HEK293 (cell line): Measurements from ENCODE around the gene CDK9.
"Not testable (repeated sequence)": the region's sequence is repeated elsewhere in the genome, so short reads cannot be mapped to it uniquely, and the experiment has no call there.

Source experiments
- CTCF ChIA-PET: fragments of 350-600 bp; formaldehyde crosslinking; extraction: SDS; loops from one replicate; lab custom pipeline; 2021; ENCODE audit warnings: antibody characterized with exemption; lab: Yijun Ruan, JAX
- POLR2A ChIA-PET: fragments of 300-600 bp; formaldehyde crosslinking; extraction: SDS; loops from one replicate; lab custom pipeline; 2020; ENCODE audit warnings: antibody characterized with exemption, inconsistent platforms; lab: Yijun Ruan, JAX
- H3K27ac ChIP-seq: fragments of 200-500 bp; sonication (Bioruptor generic); 2 replicates; pipeline ENCODE4 v1.5.1; 2014; ENCODE audit warnings: low read depth, low read length, control low read depth, inconsistent platforms; ENCODE audit errors: extremely low read depth
- H3K36me3 ChIP-seq, 2 experiments: fragments of 200-500 bp in 1 of 2; sonication (Bioruptor generic) in 1 of 2; 1 replicate in 1 of 2; 2 replicates in 1 of 2; pipeline ENCODE4 v1.5.1; 2014 to 2017; ENCODE audit warnings: inconsistent platforms in 2 of 2, low read length in 2 of 2; ENCODE audit not compliant: control insufficient read depth in 2 of 2, insufficient read depth in 1 of 2
- H3K4me1 ChIP-seq: fragments of 200-500 bp; sonication (Bioruptor generic); 2 replicates; pipeline ENCODE4 v1.5.1; 2014; ENCODE audit warnings: mild to moderate bottlenecking, low read length, inconsistent platforms; ENCODE audit not compliant: control insufficient read depth, insufficient read depth
- H3K4me3 ChIP-seq: 2 replicates; pipeline ENCODE4 v1.5.1; 2011; ENCODE audit warnings: low read depth, mild to moderate bottlenecking, control low read depth, low read length, moderate library complexity
- H3K9me3 ChIP-seq: fragments of 200-500 bp; sonication (Bioruptor generic); 2 replicates; pipeline ENCODE4 v1.5.1; 2014; ENCODE audit warnings: low read depth, low read length, inconsistent platforms; ENCODE audit not compliant: control insufficient read depth, insufficient read depth
- BCL11B ChIP-seq: fragments of 450-650 bp; formaldehyde crosslinking; IDR thresholded peaks from 2 replicates; pipeline ENCODE4 v1.5.1; 2016; ENCODE audit warnings: low read depth, missing biosample characterization, missing genetic modification characterization
- IKZF3 ChIP-seq: fragments of 450-650 bp; IDR thresholded peaks from 2 replicates; pipeline ENCODE4 v1.5.0; 2018; ENCODE audit warnings: missing biosample characterization, mild to moderate bottlenecking, missing genetic modification characterization, moderate library complexity
- SP7 ChIP-seq: fragments of 450-650 bp; formaldehyde crosslinking; IDR thresholded peaks from 2 replicates; pipeline ENCODE4 v1.5.1; 2016; ENCODE audit warnings: missing biosample characterization, missing genetic modification characterization
- TCF7L2 ChIP-seq: IDR thresholded peaks from 2 replicates; pipeline ENCODE4 v1.6.1; 2011; ENCODE audit warnings: low read depth, mild to moderate bottlenecking, inconsistent platforms, low read length, moderate library complexity, borderline replicate concordance
- YY1 ChIP-seq: fragments of 450-650 bp; formaldehyde crosslinking; IDR thresholded peaks from 2 replicates; pipeline ENCODE4 v1.5.1; 2018; ENCODE audit warnings: missing biosample characterization, missing genetic modification characterization
- ZNF302 ChIP-seq: fragments of 450-650 bp; formaldehyde crosslinking; IDR thresholded peaks from 2 replicates; pipeline ENCODE4 v1.5.1; 2016; ENCODE audit warnings: missing biosample characterization, missing genetic modification characterization, low read depth
- ZNF341 ChIP-seq: fragments of 450-650 bp; formaldehyde crosslinking; IDR thresholded peaks from 2 replicates; pipeline ENCODE4; 2016; ENCODE audit warnings: low read depth, missing biosample characterization, missing genetic modification characterization
- ZNF350 ChIP-seq: fragments of 450-650 bp; formaldehyde crosslinking; IDR thresholded peaks from 2 replicates; pipeline ENCODE4 v1.5.0; 2017; ENCODE audit warnings: missing biosample characterization, mild to moderate bottlenecking, missing genetic modification characterization
- ZNF37A ChIP-seq: fragments of 450-650 bp; IDR thresholded peaks from 2 replicates; pipeline ENCODE4 v1.5.1; 2018; ENCODE audit warnings: missing biosample characterization, missing genetic modification characterization
- ZNF501 ChIP-seq: fragments of 450-650 bp; formaldehyde crosslinking; IDR thresholded peaks from 2 replicates; pipeline ENCODE4 v1.5.1; 2016; ENCODE audit warnings: missing biosample characterization, missing genetic modification characterization
- ZNF585B ChIP-seq: fragments of 450-650 bp; formaldehyde crosslinking; IDR thresholded peaks from 2 replicates; pipeline ENCODE4 v1.5.1; 2016; ENCODE audit warnings: missing biosample characterization, missing genetic modification characterization
- ZNF660 ChIP-seq: fragments of 450-650 bp; IDR thresholded peaks from 2 replicates; pipeline ENCODE4 v1.5.1; 2018; ENCODE audit warnings: missing biosample characterization, mild to moderate bottlenecking, missing genetic modification characterization
- ZNF677 ChIP-seq: fragments of 450-650 bp; IDR thresholded peaks from 2 replicates; pipeline ENCODE4 v1.5.0; 2018; ENCODE audit warnings: missing biosample characterization, mild to moderate bottlenecking, missing genetic modification characterization, moderate library complexity
- ZNF768 ChIP-seq: fragments of 450-650 bp; formaldehyde crosslinking; IDR thresholded peaks from 2 replicates; pipeline ENCODE4 v1.5.1; 2018; ENCODE audit warnings: missing biosample characterization, mild to moderate bottlenecking, missing genetic modification characterization
- TF ChIP-seq, protein P1 (sequence below): IDR thresholded peaks from 2 replicates; pipeline ENCODE4 v1.6.1; 2011; ENCODE audit warnings: mild to moderate bottlenecking, low read depth, low read length, borderline replicate concordance
- TF ChIP-seq, protein P2 (sequence below): fragments of 450-650 bp; formaldehyde crosslinking; IDR thresholded peaks from 2 replicates; pipeline ENCODE4 v1.5.1; 2016; ENCODE audit warnings: missing biosample characterization, missing genetic modification characterization
- TF ChIP-seq, protein P3 (sequence below): fragments of 450-650 bp; formaldehyde crosslinking; IDR thresholded peaks from 2 replicates; pipeline ENCODE4 v1.5.1; 2016; ENCODE audit warnings: missing biosample characterization, missing genetic modification characterization
- TF ChIP-seq, protein P4 (sequence below): fragments of 450-650 bp; formaldehyde crosslinking; IDR thresholded peaks from 2 replicates; pipeline ENCODE4 v1.5.1; 2016; ENCODE audit warnings: missing biosample characterization, missing genetic modification characterization

Gene CDK9

DNA sequence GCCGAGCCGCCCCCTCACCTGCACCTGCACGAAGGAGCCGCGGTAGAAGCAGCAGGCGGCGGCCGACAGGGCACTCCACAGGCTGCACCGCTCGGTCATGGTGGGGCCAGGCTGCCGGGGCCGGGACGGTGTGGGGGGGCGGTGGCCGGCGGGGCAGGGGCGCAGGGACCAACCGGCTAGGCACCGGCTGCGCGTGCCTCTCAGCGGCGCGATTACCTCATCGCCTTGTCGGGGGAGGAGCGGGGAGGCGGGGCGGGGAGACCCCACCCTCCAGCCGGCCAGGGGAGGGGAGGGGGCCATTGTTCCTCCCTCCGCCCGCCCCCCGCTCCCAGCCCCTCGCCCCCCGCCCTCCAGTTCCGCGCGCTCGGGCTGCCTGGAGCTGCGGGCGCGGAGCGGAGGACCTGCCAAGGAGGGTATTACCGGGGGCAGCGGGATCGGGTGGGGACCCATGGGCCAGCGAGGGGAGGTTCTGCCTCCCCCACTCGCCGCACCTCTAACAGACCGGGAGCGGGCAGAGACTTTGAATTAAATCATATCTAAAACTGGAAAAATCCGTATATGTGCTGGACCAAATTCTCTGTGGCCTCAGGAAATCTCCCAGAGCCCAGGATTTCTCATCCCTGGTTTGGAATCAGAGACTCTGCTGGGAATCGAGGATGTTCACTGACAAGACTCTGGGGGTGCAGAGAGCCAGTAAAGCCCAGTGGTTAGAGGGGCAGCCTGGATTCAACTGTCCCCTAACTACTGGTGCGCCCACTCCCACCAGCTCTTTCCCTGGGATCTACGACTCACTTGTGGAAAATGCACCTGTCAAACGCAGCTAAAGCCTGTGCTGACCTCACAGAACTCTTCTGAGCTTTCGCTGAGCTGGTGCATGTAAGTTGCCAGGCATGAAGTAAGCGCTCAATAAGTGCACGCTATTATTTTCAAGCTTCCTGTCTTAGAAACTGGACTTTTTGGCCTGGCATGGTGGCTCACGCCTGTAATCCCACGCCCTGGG lies 30.5 kb upstream of the CDK9 start (continued):
- TF ChIP-seq, protein P1, sequence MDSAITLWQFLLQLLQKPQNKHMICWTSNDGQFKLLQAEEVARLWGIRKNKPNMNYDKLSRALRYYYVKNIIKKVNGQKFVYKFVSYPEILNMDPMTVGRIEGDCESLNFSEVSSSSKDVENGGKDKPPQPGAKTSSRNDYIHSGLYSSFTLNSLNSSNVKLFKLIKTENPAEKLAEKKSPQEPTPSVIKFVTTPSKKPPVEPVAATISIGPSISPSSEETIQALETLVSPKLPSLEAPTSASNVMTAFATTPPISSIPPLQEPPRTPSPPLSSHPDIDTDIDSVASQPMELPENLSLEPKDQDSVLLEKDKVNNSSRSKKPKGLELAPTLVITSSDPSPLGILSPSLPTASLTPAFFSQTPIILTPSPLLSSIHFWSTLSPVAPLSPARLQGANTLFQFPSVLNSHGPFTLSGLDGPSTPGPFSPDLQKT: no peak
- TF ChIP-seq ZNF350 (no peak), ZNF501 (tag by site-specific recombination) (no peak), BCL11B (tag by site-specific recombination) (no peak), IKZF3 (tag by site-specific recombination) (peak; percentile 70), ZNF660 (tag by site-specific recombination) (no peak), ZNF37A (no peak), ZNF677 (tag by site-specific recombination) (no peak), ZNF341 (tag by site-specific recombination) (no peak)
- TF ChIP-seq, protein P2, sequence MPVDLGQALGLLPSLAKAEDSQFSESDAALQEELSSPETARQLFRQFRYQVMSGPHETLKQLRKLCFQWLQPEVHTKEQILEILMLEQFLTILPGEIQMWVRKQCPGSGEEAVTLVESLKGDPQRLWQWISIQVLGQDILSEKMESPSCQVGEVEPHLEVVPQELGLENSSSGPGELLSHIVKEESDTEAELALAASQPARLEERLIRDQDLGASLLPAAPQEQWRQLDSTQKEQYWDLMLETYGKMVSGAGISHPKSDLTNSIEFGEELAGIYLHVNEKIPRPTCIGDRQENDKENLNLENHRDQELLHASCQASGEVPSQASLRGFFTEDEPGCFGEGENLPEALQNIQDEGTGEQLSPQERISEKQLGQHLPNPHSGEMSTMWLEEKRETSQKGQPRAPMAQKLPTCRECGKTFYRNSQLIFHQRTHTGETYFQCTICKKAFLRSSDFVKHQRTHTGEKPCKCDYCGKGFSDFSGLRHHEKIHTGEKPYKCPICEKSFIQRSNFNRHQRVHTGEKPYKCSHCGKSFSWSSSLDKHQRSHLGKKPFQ (tag by site-specific recombination): no peak

DNA sequence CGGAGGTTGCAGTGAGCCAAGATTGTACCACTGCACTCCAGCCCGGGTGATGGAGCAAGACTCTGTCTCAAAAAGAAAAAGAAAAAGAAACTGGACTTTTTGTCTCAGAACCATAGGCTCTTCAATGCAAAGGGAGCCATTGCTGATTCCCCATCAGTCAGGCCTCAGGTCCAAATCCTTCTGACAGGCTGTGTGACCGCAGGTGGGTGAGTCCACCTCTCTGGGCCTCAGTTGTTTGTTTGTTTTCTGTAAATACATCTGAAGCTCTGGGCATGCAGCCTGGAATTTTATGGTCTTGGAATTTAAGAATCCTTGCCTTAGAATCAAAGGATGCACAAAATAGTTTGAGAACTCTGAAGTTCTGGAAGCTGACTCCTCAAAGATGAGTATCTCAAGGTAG lies 29.6 kb upstream of the CDK9 start:
- ChIA-PET CTCF (interaction anchor here (1.2 to 1.6 kb wide), 4 partner anchors 9 to 165 kb away, joined by 3 to 4 read pairs (median 4); partner anchors contain the start of gene CDK9), POLR2A (interaction anchor here (0.6 to 1.2 kb wide), 2 partner anchors 15 to 158 kb away, joined by 5 to 6 read pairs; no protein-coding TSS in a partner anchor)
- no peak for TF ChIP-seq YY1 (tag by site-specific recombination)
- TF ChIP-seq, protein P3, sequence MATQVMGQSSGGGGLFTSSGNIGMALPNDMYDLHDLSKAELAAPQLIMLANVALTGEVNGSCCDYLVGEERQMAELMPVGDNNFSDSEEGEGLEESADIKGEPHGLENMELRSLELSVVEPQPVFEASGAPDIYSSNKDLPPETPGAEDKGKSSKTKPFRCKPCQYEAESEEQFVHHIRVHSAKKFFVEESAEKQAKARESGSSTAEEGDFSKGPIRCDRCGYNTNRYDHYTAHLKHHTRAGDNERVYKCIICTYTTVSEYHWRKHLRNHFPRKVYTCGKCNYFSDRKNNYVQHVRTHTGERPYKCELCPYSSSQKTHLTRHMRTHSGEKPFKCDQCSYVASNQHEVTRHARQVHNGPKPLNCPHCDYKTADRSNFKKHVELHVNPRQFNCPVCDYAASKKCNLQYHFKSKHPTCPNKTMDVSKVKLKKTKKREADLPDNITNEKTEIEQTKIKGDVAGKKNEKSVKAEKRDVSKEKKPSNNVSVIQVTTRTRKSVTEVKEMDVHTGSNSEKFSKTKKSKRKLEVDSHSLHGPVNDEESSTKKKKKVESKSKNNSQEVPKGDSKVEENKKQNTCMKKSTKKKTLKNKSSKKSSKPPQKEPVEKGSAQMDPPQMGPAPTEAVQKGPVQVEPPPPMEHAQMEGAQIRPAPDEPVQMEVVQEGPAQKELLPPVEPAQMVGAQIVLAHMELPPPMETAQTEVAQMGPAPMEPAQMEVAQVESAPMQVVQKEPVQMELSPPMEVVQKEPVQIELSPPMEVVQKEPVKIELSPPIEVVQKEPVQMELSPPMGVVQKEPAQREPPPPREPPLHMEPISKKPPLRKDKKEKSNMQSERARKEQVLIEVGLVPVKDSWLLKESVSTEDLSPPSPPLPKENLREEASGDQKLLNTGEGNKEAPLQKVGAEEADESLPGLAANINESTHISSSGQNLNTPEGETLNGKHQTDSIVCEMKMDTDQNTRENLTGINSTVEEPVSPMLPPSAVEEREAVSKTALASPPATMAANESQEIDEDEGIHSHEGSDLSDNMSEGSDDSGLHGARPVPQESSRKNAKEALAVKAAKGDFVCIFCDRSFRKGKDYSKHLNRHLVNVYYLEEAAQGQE (tag by site-specific recombination): no peak
- TF ChIP-seq ZNF585B (tag by site-specific recombination): no peak
- TF ChIP-seq, protein P4, sequence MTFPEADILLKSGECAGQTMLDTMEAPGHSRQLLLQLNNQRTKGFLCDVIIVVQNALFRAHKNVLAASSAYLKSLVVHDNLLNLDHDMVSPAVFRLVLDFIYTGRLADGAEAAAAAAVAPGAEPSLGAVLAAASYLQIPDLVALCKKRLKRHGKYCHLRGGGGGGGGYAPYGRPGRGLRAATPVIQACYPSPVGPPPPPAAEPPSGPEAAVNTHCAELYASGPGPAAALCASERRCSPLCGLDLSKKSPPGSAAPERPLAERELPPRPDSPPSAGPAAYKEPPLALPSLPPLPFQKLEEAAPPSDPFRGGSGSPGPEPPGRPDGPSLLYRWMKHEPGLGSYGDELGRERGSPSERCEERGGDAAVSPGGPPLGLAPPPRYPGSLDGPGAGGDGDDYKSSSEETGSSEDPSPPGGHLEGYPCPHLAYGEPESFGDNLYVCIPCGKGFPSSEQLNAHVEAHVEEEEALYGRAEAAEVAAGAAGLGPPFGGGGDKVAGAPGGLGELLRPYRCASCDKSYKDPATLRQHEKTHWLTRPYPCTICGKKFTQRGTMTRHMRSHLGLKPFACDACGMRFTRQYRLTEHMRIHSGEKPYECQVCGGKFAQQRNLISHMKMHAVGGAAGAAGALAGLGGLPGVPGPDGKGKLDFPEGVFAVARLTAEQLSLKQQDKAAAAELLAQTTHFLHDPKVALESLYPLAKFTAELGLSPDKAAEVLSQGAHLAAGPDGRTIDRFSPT (tag by site-specific recombination): no peak
- no peak for TF ChIP-seq TCF7L2
- no peak for TF ChIP-seq SP7
- TF ChIP-seq ZNF302 (tag by site-specific recombination): no peak
- peak; percentile 64; the same call in 1 of the 2 replicates for TF ChIP-seq ZNF768 (tag by site-specific recombination)
- Histone ChIP-seq H3K4me3 (no peak overlapping the region), H3K36me3 (no peaks in the 10 kb centered on the region), H3K4me1 (0 out of 2 replicates have a peak, but pooled peaks cover 2% of the 10 kb centered on the region), H3K9me3 (no peaks in the 10 kb centered on the region), H3K27ac (no peak overlapping the region)

DNA sequence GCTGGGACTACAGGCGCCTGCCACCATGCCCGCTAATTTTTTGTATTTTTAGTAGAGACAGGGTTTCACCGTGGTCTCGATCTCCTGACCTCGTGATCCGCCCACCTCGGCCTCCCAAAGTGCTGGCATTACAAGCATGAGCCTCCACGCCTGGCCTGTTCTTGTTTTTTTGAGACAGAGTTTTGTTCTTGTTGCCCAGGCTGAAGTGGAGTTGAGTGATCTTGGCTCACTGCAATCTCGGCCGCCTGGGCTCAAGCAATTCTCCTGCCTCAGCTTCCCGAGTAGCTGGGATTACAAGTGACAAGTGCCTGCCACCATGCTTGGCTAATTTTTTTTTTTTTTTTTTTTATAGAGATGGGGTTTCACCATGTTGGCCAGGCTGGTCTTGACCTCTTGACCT lies 29.1 kb upstream of the CDK9 start:
- H3K4me1 ChIP-seq, H3K9me3 ChIP-seq, POLR2A ChIA-PET, H3K27ac ChIP-seq, H3K4me3 ChIP-seq, H3K36me3 ChIP-seq: not testable (repeated sequence)
- CTCF ChIA-PET: interaction anchor here (0.7 to 1.6 kb wide), 5 partner anchors 9 to 164 kb away, joined by 3 to 4 read pairs (median 4); partner anchors contain the start of gene CDK9
